Mesenchymal stem cell (in vitro differentiated cells and primary cell): ENCODE data around the gene PHRF1.

Experiments used
- DNase-seq: peaks from one replicate; pipeline ENCODE4 v3.0.0-alpha.2; 2013
- H2AFZ ChIP-seq: one replicate; pipeline ENCODE4 v1.6.1; 2013; ENCODE audit warnings: low read depth, mild to moderate bottlenecking, control low read depth, inconsistent platforms, low read length, moderate library complexity
- H2AK5ac ChIP-seq: 2 replicates; pipeline ENCODE4 v1.6.1; 2013; ENCODE audit warnings: low read length, moderate library complexity, mild to moderate bottlenecking, inconsistent platforms; ENCODE audit not compliant: severe bottlenecking
- H2BK120ac ChIP-seq: one replicate; pipeline ENCODE4 v1.6.1; 2013; ENCODE audit warnings: low read depth, mild to moderate bottlenecking, inconsistent platforms, low read length, moderate library complexity
- H2BK12ac ChIP-seq, 2 experiments: one replicate each; pipeline ENCODE4 v1.6.1; 2013; ENCODE audit warnings: inconsistent platforms in 2 of 2, low read length in 2 of 2, mild to moderate bottlenecking in 2 of 2, moderate library complexity in 2 of 2, control low read depth in 1 of 2
- H2BK15ac ChIP-seq: one replicate; pipeline ENCODE4 v1.6.1; 2013; ENCODE audit warnings: mild to moderate bottlenecking, low read depth, inconsistent platforms; ENCODE audit not compliant: poor library complexity, severe bottlenecking
- H2BK5ac ChIP-seq: 2 replicates; pipeline ENCODE4 v1.6.1; 2013; ENCODE audit warnings: low read depth, mild to moderate bottlenecking, low read length, control low read depth, inconsistent platforms; ENCODE audit not compliant: poor library complexity, severe bottlenecking
- H3K14ac ChIP-seq, 2 experiments: one replicate each; pipeline ENCODE4 v1.6.1; 2013; ENCODE audit warnings: inconsistent platforms in 2 of 2, low read length in 2 of 2, control low read depth in 1 of 2, mild to moderate bottlenecking in 1 of 2, moderate library complexity in 1 of 2
- H3K18ac ChIP-seq, 2 experiments: one replicate each; pipeline ENCODE4 v1.6.1; 2013; ENCODE audit warnings: inconsistent platforms in 2 of 2, low read length in 2 of 2, control low read depth in 1 of 2, low read depth in 1 of 2, mild to moderate bottlenecking in 1 of 2
- H3K23ac ChIP-seq, 2 experiments: one replicate each; pipeline ENCODE4 v1.6.1; 2013; ENCODE audit warnings: inconsistent platforms in 2 of 2, low read length in 2 of 2, mild to moderate bottlenecking in 2 of 2, moderate library complexity in 2 of 2, control low read depth in 1 of 2
- H3K27ac ChIP-seq: 2 replicates; pipeline ENCODE4 v1.5.1; 2013; ENCODE audit warnings: mild to moderate bottlenecking, moderate library complexity, low read length, control low read depth, inconsistent platforms; ENCODE audit not compliant: poor library complexity, severe bottlenecking
- H3K27me3 ChIP-seq, 2 experiments: 2 replicates each; pipeline versions ENCODE4 v1.6.1 to v1.7.0; 2013; ENCODE audit warnings: low read length in 2 of 2, mild to moderate bottlenecking in 2 of 2, moderate library complexity in 2 of 2, control low read depth in 1 of 2, inconsistent platforms in 1 of 2; ENCODE audit not compliant: control insufficient read depth in 1 of 2, insufficient read depth in 1 of 2
- H3K36me3 ChIP-seq, 2 experiments: 2 replicates each; pipeline versions ENCODE4 v1.6.1 to v1.7.0; 2013; ENCODE audit warnings: low read length in 2 of 2, control low read depth in 1 of 2, inconsistent platforms in 1 of 2, low read depth in 1 of 2, mild to moderate bottlenecking in 1 of 2; ENCODE audit not compliant: insufficient read depth in 2 of 2, control insufficient read depth in 1 of 2
- H3K4ac ChIP-seq, 2 experiments: one replicate each; pipeline ENCODE4 v1.6.1; 2013; ENCODE audit warnings: inconsistent platforms in 2 of 2, low read length in 2 of 2, mild to moderate bottlenecking in 2 of 2, moderate library complexity in 2 of 2, control low read depth in 1 of 2, low read depth in 1 of 2
- H3K4me1 ChIP-seq: 2 replicates; pipeline ENCODE4 v1.6.1; 2013; ENCODE audit warnings: low read depth, low read length, control low read depth; ENCODE audit not compliant: control insufficient read depth, insufficient read depth
- H3K4me2 ChIP-seq: 2 replicates; pipeline ENCODE4 v1.6.1; 2013; ENCODE audit warnings: low read length, mild to moderate bottlenecking, inconsistent platforms; ENCODE audit not compliant: poor library complexity, severe bottlenecking
- H3K4me3 ChIP-seq, 2 experiments: 2 replicates each; pipeline versions ENCODE4 v1.5.1 to v1.7.0; 2013; ENCODE audit warnings: low read length in 2 of 2, mild to moderate bottlenecking in 2 of 2, control low read depth in 1 of 2, low read depth in 1 of 2; ENCODE audit not compliant: insufficient read depth in 1 of 2
- H3K79me1 ChIP-seq: replicated peaks from 2 replicates; pipeline ENCODE4 v1.6.1; 2013; ENCODE audit warnings: mild to moderate bottlenecking, control low read depth, low read length, inconsistent platforms; ENCODE audit not compliant: poor library complexity, severe bottlenecking
- H3K9ac ChIP-seq: 2 replicates; pipeline ENCODE4 v1.7.0; 2013; ENCODE audit warnings: mild to moderate bottlenecking, low read length, moderate library complexity
- H3K9me3 ChIP-seq: 2 replicates; pipeline ENCODE4 v1.7.0; 2013; ENCODE audit warnings: mild to moderate bottlenecking, low read length; ENCODE audit not compliant: control insufficient read depth
- H4K8ac ChIP-seq: one replicate; pipeline ENCODE4 v1.6.1; 2013; ENCODE audit warnings: inconsistent platforms, mild to moderate bottlenecking, low read length, moderate library complexity
- H4K91ac ChIP-seq: one replicate; pipeline ENCODE4 v1.6.1; 2013; ENCODE audit warnings: mild to moderate bottlenecking, low read length, inconsistent platforms
- WGBS: methylation state at CpG from one replicate; pipeline ENCODE4 v1.1.7; 2013; ENCODE audit warnings: mixed read lengths; 5-methylcytosine and 5-hydroxymethylcytosine counted together

Gene PHRF1

DNA sequence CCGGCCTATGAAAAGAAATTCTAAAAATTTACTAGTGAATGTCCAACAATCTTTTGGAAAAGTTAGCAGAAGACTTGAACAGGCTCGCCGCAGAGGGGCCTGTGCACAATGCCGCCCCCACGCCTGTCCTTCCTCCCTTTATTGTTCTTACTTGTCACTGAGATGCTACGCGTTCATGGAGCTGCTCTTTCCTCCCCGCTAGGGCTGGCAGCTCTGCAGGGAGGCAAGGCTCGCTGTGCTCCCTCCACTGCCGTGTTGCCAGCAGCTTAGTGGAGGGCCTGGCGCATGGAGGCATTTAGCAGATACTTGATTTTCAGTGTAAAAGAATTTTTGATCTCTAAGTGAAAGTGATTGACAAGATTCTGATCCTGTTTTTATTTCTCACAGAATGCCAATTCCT, 14.7 kb downstream of the PHRF1 start:
- Histone ChIP-seq H3K9ac (no peak overlapping the region), H3K79me1 (peaks cover 32% of the 10 kb centered on the region), H3K18ac (no peak overlapping the region), H4K8ac (no peak overlapping the region), H2BK12ac (no peak overlapping the region), H2AK5ac (no peak overlapping the region), H4K91ac (no peak overlapping the region), H3K9me3 (no peaks in the 10 kb centered on the region), H2AFZ (no peak overlapping the region), H3K14ac (no peak overlapping the region), H3K4ac (no peak overlapping the region), H3K27me3 (no peaks in the 10 kb centered on the region), H3K27ac (no peak overlapping the region), H3K23ac (no peak overlapping the region), H3K4me3 (no peak overlapping the region), H3K36me3 (peaks cover 77 to 90% of the 10 kb centered on the region in 2 experiments), H2BK5ac (no peak overlapping the region), H2BK120ac (peak overlapping the region; percentile 4), H3K4me2 (no peak overlapping the region), H3K4me1 (peaks cover 13% of the 10 kb centered on the region), H2BK15ac (no peak overlapping the region)
- DNase-seq, result no peak
- WGBS, result 88% methylated on average over 11 of the region's 11 CpGs

DNA sequence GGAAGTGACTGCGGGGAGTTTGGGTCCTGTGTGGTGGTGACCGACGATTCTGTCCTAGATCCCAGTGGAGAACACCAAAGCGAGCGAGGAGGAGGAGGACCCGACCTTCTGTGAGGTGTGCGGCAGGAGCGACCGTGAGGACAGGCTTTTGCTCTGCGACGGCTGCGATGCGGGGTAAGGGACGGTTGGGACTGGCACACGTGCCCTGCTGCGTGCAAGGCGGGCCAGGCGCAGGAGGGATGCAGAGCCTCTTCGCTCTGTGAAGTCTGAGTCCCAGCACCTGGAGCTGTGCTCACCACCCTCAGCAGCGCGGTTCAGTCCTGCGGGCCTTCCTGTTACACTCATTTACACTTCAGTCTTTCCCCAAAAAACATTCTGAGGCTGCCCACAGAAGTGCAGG, 16.2 kb downstream of the PHRF1 start:
- no peak overlapping the region for H3K14ac ChIP-seq
- WGBS, result 96% methylated on average over 22 of the region's 22 CpGs

DNA sequence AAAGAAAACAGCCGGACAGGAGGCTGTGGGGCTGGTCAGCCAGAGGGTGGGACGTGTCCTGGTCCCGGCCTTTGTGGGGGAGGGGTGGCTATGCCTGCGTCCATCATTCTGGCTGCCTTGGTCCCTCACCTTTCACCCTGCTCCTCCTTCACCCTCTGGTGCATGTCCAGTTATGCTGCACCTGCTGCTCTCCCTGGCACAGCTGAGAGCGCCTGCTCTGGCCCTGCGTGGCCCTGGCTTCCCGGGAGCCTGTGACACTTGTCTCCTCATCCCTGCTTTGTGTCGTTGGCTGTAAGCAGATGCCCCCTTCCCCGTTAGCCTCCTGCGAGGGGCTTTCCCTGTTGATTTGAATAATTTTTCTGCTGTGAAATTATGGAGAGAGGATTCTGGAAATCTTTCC, 16.6 kb downstream of the PHRF1 start:
- no peak overlapping the region for H2BK12ac ChIP-seq
- DNase-seq, result no peak
- peaks cover 79 to 88% of the 10 kb centered on the region in 2 experiments for H3K36me3 ChIP-seq
- no peak overlapping the region for H2BK5ac ChIP-seq
- H4K8ac ChIP-seq, result no peak overlapping the region
- peaks cover 46% of the 10 kb centered on the region for H3K79me1 ChIP-seq
- no peak overlapping the region for H3K4me3 ChIP-seq
- H3K27ac ChIP-seq, result no peak overlapping the region
- 98% methylated on average over 8 of the region's 10 CpGs for WGBS
- H3K9ac ChIP-seq, result no peak overlapping the region
- H3K14ac ChIP-seq, result no peak overlapping the region
- no peak overlapping the region for H3K4me2 ChIP-seq
- H3K18ac ChIP-seq, result no peak overlapping the region
- no peak overlapping the region for H2BK120ac ChIP-seq
- no peaks in the 10 kb centered on the region for H3K9me3 ChIP-seq
- no peak overlapping the region for H4K91ac ChIP-seq
- no peak overlapping the region for H2AK5ac ChIP-seq
- H3K4me1 ChIP-seq, result peaks cover 7% of the 10 kb centered on the region
- H3K23ac ChIP-seq, result no peak overlapping the region
- H2BK15ac ChIP-seq, result no peak overlapping the region
- no peaks in the 10 kb centered on the region for H3K27me3 ChIP-seq
- no peak overlapping the region for H3K4ac ChIP-seq
- no peak overlapping the region for H2AFZ ChIP-seq

More for the DNA sequence above, 16.2 kb downstream of the PHRF1 start:
- Histone ChIP-seq H3K23ac (no peak overlapping the region), H2BK12ac (no peak overlapping the region), H4K91ac (no peak overlapping the region), H3K36me3 (peaks cover 77 to 89% of the 10 kb centered on the region in 2 experiments), H2AK5ac (no peak overlapping the region), H2BK15ac (no peak overlapping the region), H4K8ac (no peak overlapping the region), H3K4me3 (no peak overlapping the region), H3K9me3 (no peaks in the 10 kb centered on the region), H3K27me3 (no peaks in the 10 kb centered on the region), H2BK5ac (no peak overlapping the region), H2BK120ac (no peak overlapping the region), H3K9ac (no peak overlapping the region), H3K4me1 (peaks cover 10% of the 10 kb centered on the region), H3K18ac (no peak overlapping the region), H3K27ac (no peak overlapping the region), H3K79me1 (peaks cover 43% of the 10 kb centered on the region), H3K4ac (no peak overlapping the region), H3K4me2 (no peak overlapping the region), H2AFZ (no peak overlapping the region)
- no peak for DNase-seq

- Histone ChIP-seq H2BK15ac (no peak overlapping the region), H3K4me3 (no peak overlapping the region), H2BK5ac (no peak overlapping the region), H3K27me3 (no peaks in the 10 kb centered on the region), H3K23ac (no peak overlapping the region), H2BK120ac (no peak overlapping the region), H3K14ac (no peak overlapping the region), H3K4me2 (no peak overlapping the region), H3K79me1 (peaks cover 49% of the 10 kb centered on the region), H4K8ac (no peak overlapping the region), H2AK5ac (no peak overlapping the region), H3K18ac (no peak overlapping the region), H3K4ac (no peak overlapping the region), H2AFZ (no peak overlapping the region), H4K91ac (no peak overlapping the region), H3K36me3 (peaks cover 84 to 89% of the 10 kb centered on the region in 2 experiments), H3K9me3 (no peaks in the 10 kb centered on the region), H3K9ac (no peak overlapping the region), H3K4me1 (peaks cover 5% of the 10 kb centered on the region), H2BK12ac (no peak overlapping the region), H3K27ac (no peak overlapping the region)
- no peak for DNase-seq
- 94% methylated on average over 21 of the region's 21 CpGs for WGBS
Measured at GRCh38 chr11:593347-593746, 17.1 kb downstream of the PHRF1 start.
